Activated CD8-positive, alpha-beta T cell treated with anti-CD3 and anti-CD28 coated beads for 36 hours (primary cell): ENCODE results near the gene NLK. TPM values are rescaled to one million over a fixed set of nuclear protein-coding genes. Genes with fewer than 3 reads are reported as not detected.

Experiments used
- ATAC-seq: fragments of 200-7000 bp; cut with Tn5 transposase; one replicate; pipeline ENCODE4 v1.10.0; 2021; ENCODE audit warnings: mild to moderate bottlenecking, moderate library complexity
- CTCF ChIA-PET: fragments of 350-600 bp; sonication (Branson Sonifier 250); formaldehyde crosslinking; loops from one replicate; lab custom pipeline; 2021; ENCODE audit warnings: antibody characterized with exemption; lab: Charles Lee
- POLR2A ChIA-PET: fragments of 350-600 bp; sonication (Branson Sonifier 250); formaldehyde crosslinking; loops from one replicate; lab custom pipeline; 2021; ENCODE audit warnings: antibody characterized with exemption; lab: Charles Lee
- DNase-seq: peaks from one replicate; pipeline ENCODE4 v3.0.0-alpha.2; 2020
- H3K27ac Mint-ChIP-seq: one replicate; pipeline ENCODE4 v1.8.0; 2021; ENCODE audit warnings: mild to moderate bottlenecking, mixed read lengths
- H3K27me3 Mint-ChIP-seq: one replicate; pipeline ENCODE4 v1.8.0; 2021; ENCODE audit warnings: mixed read lengths
- H3K36me3 Mint-ChIP-seq: one replicate; pipeline ENCODE4 v1.8.0; 2021; ENCODE audit warnings: low read depth, mixed read lengths
- H3K4me1 Mint-ChIP-seq: one replicate; pipeline ENCODE4 v1.8.0; 2021; ENCODE audit warnings: low read depth, mixed read lengths
- H3K4me3 Mint-ChIP-seq: one replicate; pipeline ENCODE4 v1.8.0; 2021; ENCODE audit warnings: mild to moderate bottlenecking, moderate library complexity, mixed read lengths
- H3K9me3 Mint-ChIP-seq: one replicate; pipeline ENCODE4 v1.8.0; 2021; ENCODE audit warnings: mixed read lengths
- intact Hi-C: fragments of 100-400 bp; cut with micrococcal nuclease; formaldehyde crosslinking; loops from one replicate; pipeline ENCODE4 v1.10.0; 2022
- total RNA-seq, 2 experiments: library from RNA; stranded (reverse); gene quantifications; one replicate each; pipeline ENCODE4 v1.2.3, GENCODE V29; 2021
- TF ChIP-seq, protein P1 (sequence below): fragments of 200-600 bp; IDR thresholded peaks from one replicate; pipeline ENCODE4 v1.8.0; 2022; ENCODE audit warnings: antibody characterized with exemption, mild to moderate bottlenecking

NLK gene
- total RNA-seq, 2 experiments from 2014 or later = 7.3 to 7.8 TPM

GRCh38 chr17:28125526-28126378, 83.3 kb downstream of the NLK start:
- Mint-ChIP-seq H3K36me3 (peaks cover 2% of the 10 kb centered on the region), H3K4me3 (no peak overlapping the region), H3K27me3 (no peaks in the 10 kb centered on the region), H3K4me1 (no peaks in the 10 kb centered on the region), H3K27ac (no peak overlapping the region), H3K9me3 (no peaks in the 10 kb centered on the region)
- DNase-seq (no peak), ATAC-seq (no peak)
- intact Hi-C loops = no loop called here
- CTCF ChIA-PET = interaction anchor here (1.0 to 1.7 kb wide), 2 partner anchors 14 to 125 kb away, joined by 3 to 4 read pairs; no protein-coding TSS in a partner anchor
- TF ChIP-seq, protein P1, sequence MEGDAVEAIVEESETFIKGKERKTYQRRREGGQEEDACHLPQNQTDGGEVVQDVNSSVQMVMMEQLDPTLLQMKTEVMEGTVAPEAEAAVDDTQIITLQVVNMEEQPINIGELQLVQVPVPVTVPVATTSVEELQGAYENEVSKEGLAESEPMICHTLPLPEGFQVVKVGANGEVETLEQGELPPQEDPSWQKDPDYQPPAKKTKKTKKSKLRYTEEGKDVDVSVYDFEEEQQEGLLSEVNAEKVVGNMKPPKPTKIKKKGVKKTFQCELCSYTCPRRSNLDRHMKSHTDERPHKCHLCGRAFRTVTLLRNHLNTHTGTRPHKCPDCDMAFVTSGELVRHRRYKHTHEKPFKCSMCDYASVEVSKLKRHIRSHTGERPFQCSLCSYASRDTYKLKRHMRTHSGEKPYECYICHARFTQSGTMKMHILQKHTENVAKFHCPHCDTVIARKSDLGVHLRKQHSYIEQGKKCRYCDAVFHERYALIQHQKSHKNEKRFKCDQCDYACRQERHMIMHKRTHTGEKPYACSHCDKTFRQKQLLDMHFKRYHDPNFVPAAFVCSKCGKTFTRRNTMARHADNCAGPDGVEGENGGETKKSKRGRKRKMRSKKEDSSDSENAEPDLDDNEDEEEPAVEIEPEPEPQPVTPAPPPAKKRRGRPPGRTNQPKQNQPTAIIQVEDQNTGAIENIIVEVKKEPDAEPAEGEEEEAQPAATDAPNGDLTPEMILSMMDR = no peak
- POLR2A ChIA-PET = no interaction called here

GRCh38 chr17:28127196-28127595, 84.7 kb downstream of the NLK start:
- Mint-ChIP-seq H3K9me3 (no peaks in the 10 kb centered on the region), H3K27ac (no peak overlapping the region), H3K36me3 (peaks cover 4% of the 10 kb centered on the region), H3K4me3 (no peak overlapping the region), H3K27me3 (no peaks in the 10 kb centered on the region), H3K4me1 (no peaks in the 10 kb centered on the region)
- DNase-seq (no peak), ATAC-seq (no peak)
- intact Hi-C loops = no loop called here
- TF ChIP-seq, protein P1 = no peak
- ChIA-PET POLR2A (no interaction called here), CTCF (no interaction called here)

DNA sequence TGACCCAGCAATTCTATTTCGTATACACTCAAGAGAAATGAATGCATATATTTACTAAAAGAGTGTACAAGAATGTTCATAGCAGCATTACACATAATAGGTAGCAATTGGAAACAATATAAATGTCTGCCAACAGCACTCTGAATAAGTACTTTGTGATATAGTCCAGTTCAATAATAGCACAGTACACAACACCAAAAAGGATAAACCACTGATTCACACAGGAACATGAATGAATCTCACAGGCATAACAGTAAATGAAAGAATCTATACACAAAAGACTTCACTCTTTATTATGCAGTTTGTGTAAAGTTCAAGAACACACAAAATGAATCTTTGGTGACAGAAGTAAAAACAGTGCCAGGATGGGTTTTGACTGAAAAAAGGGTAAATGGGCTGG, 86.3 kb downstream of the NLK start:
- Mint-ChIP-seq H3K27ac (no peak overlapping the region), H3K4me3 (no peak overlapping the region), H3K4me1 (peaks cover 9% of the 10 kb centered on the region), H3K27me3 (no peaks in the 10 kb centered on the region), H3K9me3 (no peaks in the 10 kb centered on the region), H3K36me3 (peaks cover 15% of the 10 kb centered on the region)
- intact Hi-C loops = no loop called here
- DNase-seq = no peak
- no peak for ATAC-seq
- POLR2A ChIA-PET = no interaction called here
- CTCF ChIA-PET = no interaction called here
- TF ChIP-seq, protein P1 = no peak

DNA sequence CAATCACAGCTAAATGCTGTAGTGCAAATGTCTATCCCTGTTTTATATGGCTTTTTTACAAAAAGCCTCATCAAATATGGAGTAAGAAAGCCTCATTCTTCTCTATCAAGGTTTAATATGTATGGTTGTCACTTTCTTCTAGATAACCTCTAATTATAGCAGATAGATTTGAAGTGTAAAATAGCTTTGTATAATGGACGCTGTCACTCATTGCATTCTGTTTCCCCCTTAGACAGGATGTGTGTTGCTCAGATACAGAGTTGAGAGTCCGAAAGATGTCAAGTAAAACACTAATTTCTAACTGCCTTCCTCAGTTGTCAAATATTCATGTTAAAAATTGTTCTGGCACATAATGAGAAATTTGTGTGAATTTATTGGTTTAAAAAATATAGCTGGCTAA, 88.0 kb downstream of the NLK start:
- Mint-ChIP-seq H3K4me3 (no peak overlapping the region), H3K36me3 (peaks cover 15% of the 10 kb centered on the region), H3K4me1 (peaks cover 9% of the 10 kb centered on the region), H3K27ac (no peak overlapping the region), H3K27me3 (no peaks in the 10 kb centered on the region), H3K9me3 (no peaks in the 10 kb centered on the region)
- TF ChIP-seq, protein P1 = no peak
- no peak for DNase-seq
- ChIA-PET POLR2A (no interaction called here), CTCF (interaction anchor here (1.1 kb wide), 1 partner anchor 121 kb away, joined by 3 read pairs; no protein-coding TSS in a partner anchor)
- intact Hi-C loops = no loop called here
- ATAC-seq = no peak

GRCh38 chr17:28131599-28131998, 89.1 kb downstream of the NLK start:
- TF ChIP-seq, protein P1 = no peak
- H3K27ac Mint-ChIP-seq = no peak overlapping the region
- H3K4me3 Mint-ChIP-seq = no peak overlapping the region
- DNase-seq = no peak
- H3K27me3 Mint-ChIP-seq = no peaks in the 10 kb centered on the region
- H3K36me3 Mint-ChIP-seq = peaks cover 15% of the 10 kb centered on the region
- no peaks in the 10 kb centered on the region for H3K9me3 Mint-ChIP-seq
- CTCF ChIA-PET = interaction anchor here (0.6 kb wide), 1 partner anchor 108 kb away, joined by 3 read pairs; no protein-coding TSS in a partner anchor
- POLR2A ChIA-PET = no interaction called here
- H3K4me1 Mint-ChIP-seq = peaks cover 9% of the 10 kb centered on the region
- intact Hi-C loops = no loop called here
- no peak for ATAC-seq
